HepG2 (cell line): Measurements from ENCODE around the gene GCLC. TPM values are rescaled to one million over a fixed set of nuclear protein-coding genes. Genes with fewer than 3 reads are reported as not detected.

Experiments used
- ATAC-seq: fragments of 200-7000 bp; cut with Tn5 transposase; 3 replicates; pipeline ENCODE4 v1.9.1; 2020; ENCODE audit warnings: mild to moderate bottlenecking, moderate library complexity
- BruUV-seq: library from RNA; stranded (reverse); fragments of 400-500 nt; replicated peaks from 2 replicates; lab custom pipeline; 2021; lab: Mats Ljungman, UMichigan
- CTCF ChIA-PET: fragments of 300-600 bp; formaldehyde crosslinking; extraction: SDS; loops from one replicate; lab custom pipeline; 2021; ENCODE audit warnings: low total read pairs, inconsistent platforms, low intra/inter-chr PET ratio; lab: Yijun Ruan, JAX
- POLR2A ChIA-PET: fragments of 350-600 bp; sonication (Branson Sonifier 250); formaldehyde crosslinking; loops from one replicate; lab custom pipeline; 2020; ENCODE audit warnings: antibody characterized with exemption, inconsistent platforms; lab: Yijun Ruan, JAX
- DNase-seq: peaks from one replicate; pipeline ENCODE4 v3.0.0-alpha.2; 2015; ENCODE audit warnings: low spot score
- FAIRE-seq: peaks from 3 replicates; lab custom pipeline; 2011; peaks lifted over from hg19 to GRCh38; lab: Jason Lieb, UNC
- H2AFZ ChIP-seq: one replicate; pipeline ENCODE4 v1.6.1; 2011; ENCODE audit warnings: low read length, inconsistent platforms
- H3K27ac ChIP-seq: fragments of 300-600 bp; 3 replicates; pipeline ENCODE4 v1.8.0; 2011; ENCODE audit warnings: mixed run types, mild to moderate bottlenecking, mixed read lengths, low read length, inconsistent platforms; ENCODE audit not compliant: insufficient read depth; ENCODE audit errors: extremely low read length
- H3K27me3 ChIP-seq, 2 experiments: fragments of 200-600 bp in 1 of 2; 2 replicates in 1 of 2; 3 replicates in 1 of 2; pipeline versions ENCODE4 v1.6.0 to v1.8.0; 2011; ENCODE audit warnings: low read length in 2 of 2, mild to moderate bottlenecking in 2 of 2, moderate library complexity in 2 of 2, inconsistent platforms in 1 of 2; ENCODE audit not compliant: insufficient read depth in 2 of 2, control insufficient read depth in 1 of 2
- H3K36me3 ChIP-seq, 2 experiments: fragments of 200-600 bp in 1 of 2; replicated peaks in 1 of 2; 2 replicates in 1 of 2; 3 replicates in 1 of 2; pipeline versions ENCODE4 v1.5.1 to v1.8.0; 2011; ENCODE audit warnings: low read length in 2 of 2, inconsistent platforms in 1 of 2; ENCODE audit not compliant: insufficient read depth in 2 of 2, control insufficient read depth in 1 of 2
- H3K4me1 ChIP-seq: 2 replicates; pipeline ENCODE4 v1.5.1; 2012; ENCODE audit warnings: low read length, inconsistent platforms; ENCODE audit not compliant: insufficient read depth
- H3K4me2 ChIP-seq: 2 replicates; pipeline ENCODE4 v1.6.0; 2011; ENCODE audit warnings: low read depth, low read length, inconsistent platforms
- H3K4me3 ChIP-seq, 3 experiments: fragments of 200-600 bp in 1 of 3; sonication (generic), shearing (Covaris generic) in 1 of 3; replicated peaks in 1 of 3; 2 replicates each; pipeline ENCODE4 v1.5.1; 2011 to 2016; ENCODE audit warnings: low read length in 3 of 3, inconsistent platforms in 2 of 3, low read depth in 2 of 3, mild to moderate bottlenecking in 2 of 3, control low read depth in 1 of 3, mixed read lengths in 1 of 3; ENCODE audit not compliant: insufficient read depth in 1 of 3
- H3K79me2 ChIP-seq: one replicate; pipeline ENCODE4 v1.6.1; 2011; ENCODE audit warnings: low read length, inconsistent platforms; ENCODE audit not compliant: insufficient read depth
- H3K9ac ChIP-seq: 2 replicates; pipeline ENCODE4 v1.6.0; 2011; ENCODE audit warnings: mild to moderate bottlenecking, low read depth, low read length, inconsistent platforms; ENCODE audit not compliant: insufficient read depth
- H3K9me3 ChIP-seq: 2 replicates; pipeline ENCODE4 v1.5.1; 2012; ENCODE audit warnings: mild to moderate bottlenecking, low read length
- H4K20me1 ChIP-seq: 2 replicates; pipeline ENCODE4 v1.6.0; 2011; ENCODE audit warnings: inconsistent platforms, mild to moderate bottlenecking, low read length, moderate library complexity; ENCODE audit not compliant: insufficient read depth
- BRCA1 ChIP-seq: sonication (generic); formaldehyde crosslinking; IDR thresholded peaks from 2 replicates; pipeline ENCODE4 v1.4.0; 2020; ENCODE audit warnings: missing genetic modification reagents
- GABPB1 ChIP-seq: IDR thresholded peaks from 2 replicates; pipeline ENCODE4 v1.6.1; 2016; ENCODE audit warnings: mild to moderate bottlenecking, missing genetic modification reagents, moderate library complexity, missing compliant biosample characterization
- KDM1A ChIP-seq: IDR thresholded peaks from 2 replicates; pipeline ENCODE4 v1.6.1; 2016; ENCODE audit warnings: missing compliant biosample characterization
- MXI1 ChIP-seq: IDR thresholded peaks from 3 replicates; pipeline ENCODE4 v1.6.1; 2012; ENCODE audit warnings: low read depth, low read length, inconsistent platforms, borderline replicate concordance
- NFKB2 ChIP-seq: sonication (generic); formaldehyde crosslinking; IDR thresholded peaks from 2 replicates; pipeline ENCODE4 v1.4.0; 2020; ENCODE audit warnings: missing genetic modification reagents, borderline replicate concordance
- RARA ChIP-seq: IDR thresholded peaks from 2 replicates; pipeline ENCODE4 v1.6.1; 2016; ENCODE audit warnings: missing genetic modification reagents, missing compliant biosample characterization
- REPIN1 ChIP-seq: sonication (generic); formaldehyde crosslinking; IDR thresholded peaks from 2 replicates; pipeline ENCODE4 v1.8.0; 2022; ENCODE audit warnings: missing genetic modification reagents, low read depth, mild to moderate bottlenecking, borderline replicate concordance
- WGBS: methylation state at CpG from one replicate; pipeline ENCODE4 v1.1.6; 2017; ENCODE audit warnings: low lambda C conversion rate; 5-methylcytosine and 5-hydroxymethylcytosine counted together
- in situ Hi-C: cut with HindIII; loops from 2 replicates; pipeline ENCODE4 v1.10.0; 2017; ENCODE audit warnings: low pct_unique_long_range_greater_than_20kb; ENCODE audit not compliant: extremely low pct_ligation_motif_present
- intact Hi-C: fragments of 100-400 bp; cut with micrococcal nuclease; formaldehyde crosslinking; loops from one replicate; pipeline ENCODE4 v1.10.0; 2022; ENCODE audit not compliant: unreplicated experiment
- polyA plus RNA-seq, 8 experiments: library from polyadenylated mRNA; depleted of rRNA in 3 of 8; stranded (reverse) in 7 of 8; unstranded in 1 of 8; fragments of >200 nt; fragmentation: Illumina TruSeq in 4 of 8; extraction: Trizol in 4 of 8; gene quantifications; 2 replicates each; pipeline versions ENCODE4 v1.2.1 to v1.2.3, GENCODE V29; 2011 to 2016; ENCODE audit warnings: low read depth in 4 of 8, missing spikeins in 1 of 8, mixed read lengths in 1 of 8; ENCODE audit not compliant: insufficient read depth in 1 of 8
- total RNA-seq, 5 experiments: library from RNA; depleted of rRNA; stranded (reverse); fragments of >200 nt; fragmentation: Illumina TruSeq; extraction: Trizol; gene quantifications; 2 replicates each; pipeline ENCODE4 v1.2.3, GENCODE V29; 2016; ENCODE audit warnings: low read depth in 1 of 5
- TF ChIP-seq, protein P1 (sequence below): IDR thresholded peaks from 2 replicates; pipeline ENCODE4 v1.6.1; 2016; ENCODE audit warnings: low read depth, missing genetic modification reagents, missing compliant biosample characterization

GCLC gene
- total and polyA plus RNA-seq, 2 of the 13 experiments (the other 11 are each of a cell fraction or from before 2014, with no cell fraction given): 35.3 to 84.6 TPM

DNA sequence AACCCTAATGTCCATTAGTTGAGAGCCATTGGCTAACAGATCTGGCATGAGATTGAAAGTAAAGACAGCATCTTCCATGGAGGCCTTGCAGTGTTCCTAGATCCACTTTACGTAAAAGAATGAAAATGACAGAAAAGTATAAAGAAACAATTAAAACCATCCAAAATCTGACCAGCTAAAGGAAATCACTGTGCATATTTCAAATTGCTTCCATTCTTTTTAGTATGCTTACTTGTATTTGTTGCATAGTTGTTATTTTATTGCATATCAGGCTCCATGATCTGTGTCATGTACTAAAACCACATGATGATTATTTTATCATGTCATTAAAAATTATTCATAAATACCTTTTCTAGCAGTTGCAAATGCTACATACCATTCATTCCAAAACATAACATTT, 67.9 kb downstream of the GCLC start:
- Histone ChIP-seq H3K4me1 (no peaks in the 10 kb centered on the region), H4K20me1 (no peaks in the 10 kb centered on the region), H3K4me2 (no peak overlapping the region), H3K9me3 (no peaks in the 10 kb centered on the region), H3K4me3 (no peak overlapping the region), H3K9ac (no peak overlapping the region), H3K27ac (no peak overlapping the region), H3K27me3 (peaks cover 0 to 6% of the 10 kb centered on the region in 2 experiments; a peak in 2 of 5 replicates), H3K79me2 (no peaks in the 10 kb centered on the region), H2AFZ (no peak overlapping the region), H3K36me3 (no peaks in the 10 kb centered on the region)
- WGBS: 86% methylated on average over 1 of the region's 1 CpG
- POLR2A ChIA-PET: no interaction called here
- in situ Hi-C loops (no loop called here), intact Hi-C loops (no loop called here)
- CTCF ChIA-PET: no interaction called here
- ATAC-seq: no peak
- BruUV-seq: no TSS peak
- no peak for DNase-seq
- no peak for FAIRE-seq
- TF ChIP-seq GABPB1 (CRISPR knock-in tag): no peak
- no peak for TF ChIP-seq BRCA1 (CRISPR knock-in tag)
- TF ChIP-seq RARA (CRISPR knock-in tag): no peak
- TF ChIP-seq, protein P1, sequence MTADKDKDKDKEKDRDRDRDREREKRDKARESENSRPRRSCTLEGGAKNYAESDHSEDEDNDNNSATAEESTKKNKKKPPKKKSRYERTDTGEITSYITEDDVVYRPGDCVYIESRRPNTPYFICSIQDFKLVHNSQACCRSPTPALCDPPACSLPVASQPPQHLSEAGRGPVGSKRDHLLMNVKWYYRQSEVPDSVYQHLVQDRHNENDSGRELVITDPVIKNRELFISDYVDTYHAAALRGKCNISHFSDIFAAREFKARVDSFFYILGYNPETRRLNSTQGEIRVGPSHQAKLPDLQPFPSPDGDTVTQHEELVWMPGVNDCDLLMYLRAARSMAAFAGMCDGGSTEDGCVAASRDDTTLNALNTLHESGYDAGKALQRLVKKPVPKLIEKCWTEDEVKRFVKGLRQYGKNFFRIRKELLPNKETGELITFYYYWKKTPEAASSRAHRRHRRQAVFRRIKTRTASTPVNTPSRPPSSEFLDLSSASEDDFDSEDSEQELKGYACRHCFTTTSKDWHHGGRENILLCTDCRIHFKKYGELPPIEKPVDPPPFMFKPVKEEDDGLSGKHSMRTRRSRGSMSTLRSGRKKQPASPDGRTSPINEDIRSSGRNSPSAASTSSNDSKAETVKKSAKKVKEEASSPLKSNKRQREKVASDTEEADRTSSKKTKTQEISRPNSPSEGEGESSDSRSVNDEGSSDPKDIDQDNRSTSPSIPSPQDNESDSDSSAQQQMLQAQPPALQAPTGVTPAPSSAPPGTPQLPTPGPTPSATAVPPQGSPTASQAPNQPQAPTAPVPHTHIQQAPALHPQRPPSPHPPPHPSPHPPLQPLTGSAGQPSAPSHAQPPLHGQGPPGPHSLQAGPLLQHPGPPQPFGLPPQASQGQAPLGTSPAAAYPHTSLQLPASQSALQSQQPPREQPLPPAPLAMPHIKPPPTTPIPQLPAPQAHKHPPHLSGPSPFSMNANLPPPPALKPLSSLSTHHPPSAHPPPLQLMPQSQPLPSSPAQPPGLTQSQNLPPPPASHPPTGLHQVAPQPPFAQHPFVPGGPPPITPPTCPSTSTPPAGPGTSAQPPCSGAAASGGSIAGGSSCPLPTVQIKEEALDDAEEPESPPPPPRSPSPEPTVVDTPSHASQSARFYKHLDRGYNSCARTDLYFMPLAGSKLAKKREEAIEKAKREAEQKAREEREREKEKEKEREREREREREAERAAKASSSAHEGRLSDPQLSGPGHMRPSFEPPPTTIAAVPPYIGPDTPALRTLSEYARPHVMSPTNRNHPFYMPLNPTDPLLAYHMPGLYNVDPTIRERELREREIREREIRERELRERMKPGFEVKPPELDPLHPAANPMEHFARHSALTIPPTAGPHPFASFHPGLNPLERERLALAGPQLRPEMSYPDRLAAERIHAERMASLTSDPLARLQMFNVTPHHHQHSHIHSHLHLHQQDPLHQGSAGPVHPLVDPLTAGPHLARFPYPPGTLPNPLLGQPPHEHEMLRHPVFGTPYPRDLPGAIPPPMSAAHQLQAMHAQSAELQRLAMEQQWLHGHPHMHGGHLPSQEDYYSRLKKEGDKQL: no peak
- TF ChIP-seq REPIN1 (CRISPR knock-in tag): no peak
- no peak for TF ChIP-seq KDM1A (CRISPR knock-in tag)
- no peak for TF ChIP-seq NFKB2 (CRISPR knock-in tag)
- no peak for TF ChIP-seq MXI1
